A673 (cell line): ENCODE results near the gene NT5C2. TPM values are rescaled to one million over a fixed set of nuclear protein-coding genes. Genes with fewer than 3 reads are reported as not detected.

Source experiments
- BruUV-seq: library from RNA; stranded (reverse); fragments of 400-500 nt; replicated peaks from 2 replicates; lab custom pipeline; 2021; lab: Mats Ljungman, UMichigan
- CTCF ChIA-PET: fragments of 300-600 bp; sonication (Branson Sonifier 250); formaldehyde crosslinking; loops from one replicate; lab custom pipeline; 2022; ENCODE audit warnings: antibody characterized with exemption; lab: Charles Lee
- POLR2A ChIA-PET: fragments of 300-600 bp; sonication (Branson Sonifier 250); formaldehyde crosslinking; loops from one replicate; lab custom pipeline; 2022; ENCODE audit warnings: antibody characterized with exemption; ENCODE audit not compliant: low non-redundant PET; lab: Charles Lee
- DNase-seq: peaks from one replicate; pipeline ENCODE4 v3.0.0-alpha.2; 2015; ENCODE audit warnings: low spot score
- H3K27ac ChIP-seq: fragments of 200-600 bp; sonication (generic); 2 replicates; pipeline ENCODE4 v1.5.1; 2016; ENCODE audit warnings: mixed run types, low read depth, mild to moderate bottlenecking, mixed read lengths, antibody characterized with exemption, low read length; ENCODE audit not compliant: poor library complexity, severe bottlenecking
- H3K27me3 ChIP-seq: fragments of 200-600 bp; sonication (generic); replicated peaks from 2 replicates; pipeline ENCODE4 v1.6.1; 2017; ENCODE audit warnings: mixed run types, low read depth, mild to moderate bottlenecking, mixed read lengths, antibody characterized with exemption, low read length; ENCODE audit not compliant: insufficient read depth, poor library complexity
- H3K36me3 ChIP-seq: fragments of 200-600 bp; sonication (generic); 2 replicates; pipeline ENCODE4 v1.6.1; 2016; ENCODE audit warnings: mixed run types, mild to moderate bottlenecking, mixed read lengths, antibody characterized with exemption, low read length; ENCODE audit not compliant: insufficient read depth, poor library complexity, severe bottlenecking
- H3K4me1 ChIP-seq: fragments of 200-600 bp; sonication (generic); 2 replicates; pipeline ENCODE4 v1.6.1; 2017; ENCODE audit warnings: mixed run types, mild to moderate bottlenecking, mixed read lengths, antibody characterized with exemption, low read length; ENCODE audit not compliant: insufficient read depth, poor library complexity, severe bottlenecking
- H3K4me3 ChIP-seq: fragments of 200-600 bp; sonication (generic); 2 replicates; pipeline ENCODE4 v1.5.1; 2016; ENCODE audit warnings: low read depth, mixed run types, mild to moderate bottlenecking, mixed read lengths, low read length; ENCODE audit not compliant: poor library complexity, severe bottlenecking
- H3K9me3 ChIP-seq: fragments of 200-600 bp; sonication (generic); 2 replicates; pipeline ENCODE4 v1.6.1; 2016; ENCODE audit warnings: mixed run types, low read depth, mild to moderate bottlenecking, mixed read lengths, antibody characterized with exemption, low read length; ENCODE audit not compliant: poor library complexity, severe bottlenecking
- EZH2 ChIP-seq: fragments of 200-600 bp; sonication (generic); IDR thresholded peaks from 2 replicates; pipeline ENCODE4 v1.6.1; 2017; ENCODE audit warnings: borderline replicate concordance, low read depth, mild to moderate bottlenecking, mixed read lengths, antibody characterized with exemption, low read length; ENCODE audit not compliant: poor library complexity, severe bottlenecking
- intact Hi-C: fragments of 100-400 bp; cut with micrococcal nuclease; formaldehyde crosslinking; loops from one replicate; pipeline ENCODE4 v1.10.0; 2022; ENCODE audit not compliant: unreplicated experiment
- total RNA-seq: library from RNA; stranded (reverse); gene quantifications from 2 replicates; pipeline ENCODE4 v1.2.3, GENCODE V29; 2021
- TF ChIP-seq, protein P1 (sequence below): fragments of 300-800, 200-600 bp; sonication (generic); conservative IDR thresholded peaks from 2 replicates; pipeline ENCODE4 v1.5.1; 2017; ENCODE audit warnings: low read depth, mild to moderate bottlenecking, antibody characterized with exemption, low read length, moderate library complexity, mixed read lengths

Gene NT5C2
- total RNA-seq, 1 experiment from 2014 or later, result 61.8 TPM

DNA sequence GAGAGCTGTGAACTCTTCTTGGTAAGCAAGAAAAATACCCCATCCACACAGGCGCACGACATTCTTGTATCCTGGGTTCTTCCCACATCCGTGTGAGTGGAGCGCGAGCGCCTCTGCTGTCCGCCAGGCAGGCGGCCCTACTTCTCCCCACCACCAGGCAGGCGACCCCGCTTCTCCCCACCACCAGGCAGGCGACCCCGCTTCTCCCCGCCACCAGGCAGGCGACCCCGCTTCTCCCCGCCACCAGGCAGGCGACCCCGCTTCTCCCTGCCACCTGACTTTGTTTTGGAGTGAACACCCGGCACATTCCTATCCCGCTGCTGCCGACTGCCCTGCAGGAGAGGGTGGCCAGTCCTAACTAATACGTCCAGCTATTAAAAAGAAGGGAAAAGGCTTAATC is 120.8 kb downstream of the NT5C2 start:
- Histone ChIP-seq H3K27ac (no peak overlapping the region), H3K4me1 (no peaks in the 10 kb centered on the region), H3K27me3 (no peaks in the 10 kb centered on the region), H3K4me3 (no peak overlapping the region), H3K36me3 (no peaks in the 10 kb centered on the region), H3K9me3 (no peaks in the 10 kb centered on the region)
- intact Hi-C loops, result no loop called here
- CTCF ChIA-PET, result no interaction called here
- TF ChIP-seq, protein P1, sequence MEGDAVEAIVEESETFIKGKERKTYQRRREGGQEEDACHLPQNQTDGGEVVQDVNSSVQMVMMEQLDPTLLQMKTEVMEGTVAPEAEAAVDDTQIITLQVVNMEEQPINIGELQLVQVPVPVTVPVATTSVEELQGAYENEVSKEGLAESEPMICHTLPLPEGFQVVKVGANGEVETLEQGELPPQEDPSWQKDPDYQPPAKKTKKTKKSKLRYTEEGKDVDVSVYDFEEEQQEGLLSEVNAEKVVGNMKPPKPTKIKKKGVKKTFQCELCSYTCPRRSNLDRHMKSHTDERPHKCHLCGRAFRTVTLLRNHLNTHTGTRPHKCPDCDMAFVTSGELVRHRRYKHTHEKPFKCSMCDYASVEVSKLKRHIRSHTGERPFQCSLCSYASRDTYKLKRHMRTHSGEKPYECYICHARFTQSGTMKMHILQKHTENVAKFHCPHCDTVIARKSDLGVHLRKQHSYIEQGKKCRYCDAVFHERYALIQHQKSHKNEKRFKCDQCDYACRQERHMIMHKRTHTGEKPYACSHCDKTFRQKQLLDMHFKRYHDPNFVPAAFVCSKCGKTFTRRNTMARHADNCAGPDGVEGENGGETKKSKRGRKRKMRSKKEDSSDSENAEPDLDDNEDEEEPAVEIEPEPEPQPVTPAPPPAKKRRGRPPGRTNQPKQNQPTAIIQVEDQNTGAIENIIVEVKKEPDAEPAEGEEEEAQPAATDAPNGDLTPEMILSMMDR, result no peak
- no peak for TF ChIP-seq EZH2
- no TSS peak for BruUV-seq
- POLR2A ChIA-PET, result interaction anchor here (0.7 kb wide), 1 partner anchor 155 kb away, joined by 3 read pairs; no protein-coding TSS in a partner anchor
- DNase-seq, result no peak

DNA sequence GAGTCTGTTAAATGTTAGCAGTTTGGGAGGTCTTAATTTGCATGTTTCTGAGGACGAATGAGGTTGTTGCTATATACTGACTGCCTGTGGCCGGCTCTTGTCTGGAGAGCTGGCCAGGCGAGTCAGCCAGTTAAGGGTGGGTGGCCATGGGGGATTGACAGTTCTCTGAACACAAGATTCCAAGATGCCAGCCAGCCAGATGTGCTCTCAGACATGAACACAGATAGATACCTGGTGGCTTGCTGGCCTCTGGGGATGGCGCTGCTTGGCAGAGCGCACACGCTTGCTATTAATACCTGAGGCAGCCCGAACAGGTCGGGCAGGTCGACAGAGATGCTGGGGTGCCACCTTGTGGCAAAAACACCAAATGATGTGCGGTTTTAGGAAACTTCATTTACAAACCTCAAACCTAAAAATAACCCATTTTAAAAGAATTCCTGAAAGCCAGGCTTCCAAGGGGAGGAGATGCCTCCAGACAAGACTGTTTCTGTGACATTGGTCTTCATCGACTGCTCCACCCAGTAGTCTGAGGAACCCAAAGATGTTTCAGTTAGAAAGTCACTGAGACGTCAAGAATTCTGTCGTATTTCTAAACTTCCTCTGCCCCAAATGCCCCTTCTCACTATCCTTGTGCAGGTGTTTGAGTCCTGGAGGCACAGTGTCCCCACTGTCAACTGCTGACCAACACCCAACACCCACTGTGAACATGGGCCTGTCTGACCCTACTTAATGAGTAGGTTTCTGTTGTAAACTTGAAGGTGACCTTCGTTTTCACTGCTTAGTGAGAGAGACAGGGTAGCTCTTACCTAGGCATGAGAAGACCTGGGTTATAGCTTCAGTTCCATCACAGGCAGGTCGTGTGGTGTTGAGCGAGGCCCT is 123.4 kb downstream of the NT5C2 start:
- intact Hi-C loops, result loop anchor here (1.0 to 10.0 kb wide), 4 partner anchors 152 to 345 kb away; no protein-coding TSS in a partner anchor
- no TSS peak for BruUV-seq
- Histone ChIP-seq H3K4me1 (no peaks in the 10 kb centered on the region), H3K36me3 (no peaks in the 10 kb centered on the region), H3K27ac (no peak overlapping the region), H3K4me3 (no peak overlapping the region), H3K9me3 (no peaks in the 10 kb centered on the region), H3K27me3 (no peaks in the 10 kb centered on the region)
- peak; percentile 56 for DNase-seq
- no peak for TF ChIP-seq EZH2
- TF ChIP-seq, protein P1, result peak; percentile 73
- ChIA-PET POLR2A (no interaction called here), CTCF (interaction anchor here (1.2 kb wide), 1 partner anchor 152 kb away, joined by 5 read pairs; the partner anchor contains the start of gene CNNM2)

DNA sequence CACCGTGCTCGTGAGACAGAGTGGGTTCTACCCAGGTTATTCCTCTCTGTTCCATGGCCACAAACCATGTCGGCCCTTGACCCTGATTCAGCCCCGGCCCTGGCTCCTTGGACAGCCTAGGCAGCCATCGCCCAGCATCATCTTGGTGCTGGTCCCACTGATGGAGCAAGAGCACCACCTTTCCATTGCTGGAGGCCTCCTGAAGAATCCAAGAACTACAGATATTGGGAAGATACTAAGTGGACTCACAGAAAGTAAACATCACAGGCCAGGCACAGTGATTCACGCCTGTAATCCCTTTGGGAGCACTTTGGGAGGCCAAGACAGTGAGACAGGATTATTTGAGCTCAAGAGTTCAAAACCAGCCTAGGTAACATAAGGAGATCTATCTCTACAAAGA is 125.1 kb downstream of the NT5C2 start:
- Histone ChIP-seq H3K4me3 (no peak overlapping the region), H3K27ac (no peak overlapping the region), H3K9me3 (no peaks in the 10 kb centered on the region), H3K36me3 (no peaks in the 10 kb centered on the region), H3K27me3 (no peaks in the 10 kb centered on the region), H3K4me1 (no peaks in the 10 kb centered on the region)
- ChIA-PET CTCF (interaction anchor here (1.5 kb wide), 1 partner anchor 150 kb away, joined by 4 read pairs; the partner anchor contains the start of gene CNNM2), POLR2A (no interaction called here)
- no peak for DNase-seq
- intact Hi-C loops, result loop anchor here (5.0 to 10.0 kb wide), 2 partner anchors 174 to 343 kb away; no protein-coding TSS in a partner anchor
- BruUV-seq, result no TSS peak
- TF ChIP-seq, protein P1, result no peak
- no peak for TF ChIP-seq EZH2
